HEK293 (cell line): Measurements from ENCODE around the gene HSDL2.
A peak's percentile ranks its signal among the peaks of the same experiment; 100 is the strongest.

Experiments used
- CTCF ChIA-PET: fragments of 350-600 bp; formaldehyde crosslinking; extraction: SDS; loops from one replicate; lab custom pipeline; 2021; ENCODE audit warnings: antibody characterized with exemption; lab: Yijun Ruan, JAX
- POLR2A ChIA-PET: fragments of 300-600 bp; formaldehyde crosslinking; extraction: SDS; loops from one replicate; lab custom pipeline; 2020; ENCODE audit warnings: antibody characterized with exemption, inconsistent platforms; lab: Yijun Ruan, JAX
- H3K27ac ChIP-seq: fragments of 200-500 bp; sonication (Bioruptor generic); 2 replicates; pipeline ENCODE4 v1.5.1; 2014; ENCODE audit warnings: low read depth, low read length, control low read depth, inconsistent platforms; ENCODE audit errors: extremely low read depth
- H3K36me3 ChIP-seq, 2 experiments: fragments of 200-500 bp in 1 of 2; sonication (Bioruptor generic) in 1 of 2; 1 replicate in 1 of 2; 2 replicates in 1 of 2; pipeline ENCODE4 v1.5.1; 2014 to 2017; ENCODE audit warnings: inconsistent platforms in 2 of 2, low read length in 2 of 2; ENCODE audit not compliant: control insufficient read depth in 2 of 2, insufficient read depth in 1 of 2
- H3K4me1 ChIP-seq: fragments of 200-500 bp; sonication (Bioruptor generic); 2 replicates; pipeline ENCODE4 v1.5.1; 2014; ENCODE audit warnings: mild to moderate bottlenecking, low read length, inconsistent platforms; ENCODE audit not compliant: control insufficient read depth, insufficient read depth
- H3K4me3 ChIP-seq: 2 replicates; pipeline ENCODE4 v1.5.1; 2011; ENCODE audit warnings: low read depth, mild to moderate bottlenecking, control low read depth, low read length, moderate library complexity
- H3K9me3 ChIP-seq: fragments of 200-500 bp; sonication (Bioruptor generic); 2 replicates; pipeline ENCODE4 v1.5.1; 2014; ENCODE audit warnings: low read depth, low read length, inconsistent platforms; ENCODE audit not compliant: control insufficient read depth, insufficient read depth
- BCL11B ChIP-seq: fragments of 450-650 bp; formaldehyde crosslinking; IDR thresholded peaks from 2 replicates; pipeline ENCODE4 v1.5.1; 2016; ENCODE audit warnings: low read depth, missing biosample characterization, missing genetic modification characterization
- HOXD13 ChIP-seq: sonication (generic); formaldehyde crosslinking; IDR thresholded peaks from 2 replicates; pipeline ENCODE4 v1.8.0; 2022; ENCODE audit warnings: missing genetic modification reagents, borderline replicate concordance
- PRDM1 ChIP-seq: fragments of 450-650 bp; formaldehyde crosslinking; IDR thresholded peaks from 2 replicates; pipeline ENCODE4; 2016; ENCODE audit warnings: missing biosample characterization, missing genetic modification characterization
- SP7 ChIP-seq: fragments of 450-650 bp; formaldehyde crosslinking; IDR thresholded peaks from 2 replicates; pipeline ENCODE4 v1.5.1; 2016; ENCODE audit warnings: missing biosample characterization, missing genetic modification characterization
- TCF7L2 ChIP-seq: IDR thresholded peaks from 2 replicates; pipeline ENCODE4 v1.6.1; 2011; ENCODE audit warnings: low read depth, mild to moderate bottlenecking, inconsistent platforms, low read length, moderate library complexity, borderline replicate concordance
- ZFHX2 ChIP-seq: fragments of 450-650 bp; formaldehyde crosslinking; conservative IDR thresholded peaks from 2 replicates; pipeline ENCODE4 v1.5.1; 2016; ENCODE audit warnings: missing biosample characterization, missing genetic modification characterization
- ZNF16 ChIP-seq: fragments of 450-650 bp; formaldehyde crosslinking; IDR thresholded peaks from 2 replicates; pipeline ENCODE4 v1.5.1; 2016; ENCODE audit warnings: low read depth, missing biosample characterization, missing genetic modification characterization
- ZNF311 ChIP-seq: fragments of 450-650 bp; formaldehyde crosslinking; IDR thresholded peaks from 2 replicates; pipeline ENCODE4 v1.5.1; 2017; ENCODE audit warnings: missing biosample characterization, missing genetic modification characterization, borderline replicate concordance
- ZNF335 ChIP-seq: fragments of 450-650 bp; formaldehyde crosslinking; conservative IDR thresholded peaks from 2 replicates; pipeline ENCODE4 v1.5.1; 2016; ENCODE audit warnings: missing biosample characterization, missing genetic modification characterization
- ZNF37A ChIP-seq: fragments of 450-650 bp; IDR thresholded peaks from 2 replicates; pipeline ENCODE4 v1.5.1; 2018; ENCODE audit warnings: missing biosample characterization, missing genetic modification characterization
- ZNF488 ChIP-seq: fragments of 450-650 bp; formaldehyde crosslinking; IDR thresholded peaks from 2 replicates; pipeline ENCODE4 v1.5.1; 2016; ENCODE audit warnings: missing biosample characterization, missing genetic modification characterization
- ZNF518A ChIP-seq: fragments of 450-650 bp; formaldehyde crosslinking; conservative IDR thresholded peaks from 2 replicates; pipeline ENCODE4 v1.5.1; 2016; ENCODE audit warnings: low read depth, missing biosample characterization, missing genetic modification characterization
- ZNF571 ChIP-seq: fragments of 450-650 bp; formaldehyde crosslinking; IDR thresholded peaks from 2 replicates; pipeline ENCODE4 v1.5.0; 2017; ENCODE audit warnings: missing biosample characterization, missing genetic modification characterization
- ZNF610 ChIP-seq: fragments of 450-650 bp; formaldehyde crosslinking; IDR thresholded peaks from 2 replicates; pipeline ENCODE4 v1.5.1; 2016; ENCODE audit warnings: missing biosample characterization, missing genetic modification characterization, borderline replicate concordance
- ZNF629 ChIP-seq: fragments of 450-650 bp; formaldehyde crosslinking; IDR thresholded peaks from 2 replicates; pipeline ENCODE4 v1.5.1; 2017; ENCODE audit warnings: missing biosample characterization, missing genetic modification characterization
- ZNF830 ChIP-seq: fragments of 450-650 bp; IDR thresholded peaks from 2 replicates; pipeline ENCODE4 v1.5.0; 2018; ENCODE audit warnings: missing biosample characterization, missing genetic modification characterization, low read depth, mild to moderate bottlenecking, moderate library complexity
- TF ChIP-seq, protein P1 (sequence below): fragments of 450-650 bp; formaldehyde crosslinking; IDR thresholded peaks from 2 replicates; pipeline ENCODE4 v1.5.1; 2016; ENCODE audit warnings: missing biosample characterization, missing genetic modification characterization
- TF ChIP-seq, protein P2 (sequence below): IDR thresholded peaks from 2 replicates; pipeline ENCODE4 v1.6.1; 2011; ENCODE audit warnings: mild to moderate bottlenecking, low read depth, low read length, borderline replicate concordance

Gene HSDL2

GRCh38 chr9:112338561-112338960, 41.3 kb upstream of the HSDL2 start:
- TF ChIP-seq ZNF571 (no peak), ZFHX2 (peak; percentile 17; the same call in 1 of the 2 replicates)
- TF ChIP-seq, all 188 proteins: peak for 1
- POLR2A ChIA-PET: no interaction called here
- Histone ChIP-seq H3K4me3 (no peak overlapping the region), H3K27ac (no peak overlapping the region), H3K4me1 (no peaks in the 10 kb centered on the region), H3K36me3 (no peaks in the 10 kb centered on the region), H3K9me3 (no peaks in the 10 kb centered on the region)
- CTCF ChIA-PET: no interaction called here

- no peak overlapping the region for H3K27ac ChIP-seq
- H3K4me1 ChIP-seq: no peaks in the 10 kb centered on the region
- no peak for TF ChIP-seq ZNF311 (tag by site-specific recombination)
- TF ChIP-seq ZNF629 (tag by site-specific recombination): no peak
- TF ChIP-seq, protein P1, sequence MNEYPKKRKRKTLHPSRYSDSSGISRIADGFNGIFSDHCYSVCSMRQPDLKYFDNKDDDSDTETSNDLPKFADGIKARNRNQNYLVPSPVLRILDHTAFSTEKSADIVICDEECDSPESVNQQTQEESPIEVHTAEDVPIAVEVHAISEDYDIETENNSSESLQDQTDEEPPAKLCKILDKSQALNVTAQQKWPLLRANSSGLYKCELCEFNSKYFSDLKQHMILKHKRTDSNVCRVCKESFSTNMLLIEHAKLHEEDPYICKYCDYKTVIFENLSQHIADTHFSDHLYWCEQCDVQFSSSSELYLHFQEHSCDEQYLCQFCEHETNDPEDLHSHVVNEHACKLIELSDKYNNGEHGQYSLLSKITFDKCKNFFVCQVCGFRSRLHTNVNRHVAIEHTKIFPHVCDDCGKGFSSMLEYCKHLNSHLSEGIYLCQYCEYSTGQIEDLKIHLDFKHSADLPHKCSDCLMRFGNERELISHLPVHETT (tag by site-specific recombination): no peak
- no peak for TF ChIP-seq ZNF610 (tag by site-specific recombination)
- TF ChIP-seq ZNF830 (tag by site-specific recombination): no peak
- TF ChIP-seq PRDM1: no peak
- no peak for TF ChIP-seq ZNF488
- no peak for TF ChIP-seq BCL11B (tag by site-specific recombination)
- H3K36me3 ChIP-seq: no peaks in the 10 kb centered on the region
- ChIA-PET CTCF (interaction anchor here (0.7 to 1.3 kb wide), 2 partner anchors 21 to 752 kb away, joined by 3 to 5 read pairs; no protein-coding TSS in a partner anchor), POLR2A (no interaction called here)
- no peaks in the 10 kb centered on the region for H3K9me3 ChIP-seq
- no peak overlapping the region for H3K4me3 ChIP-seq
These were observed 40.0 kb upstream of the HSDL2 start for GRCh38 chr9:112339886-112340285.

DNA sequence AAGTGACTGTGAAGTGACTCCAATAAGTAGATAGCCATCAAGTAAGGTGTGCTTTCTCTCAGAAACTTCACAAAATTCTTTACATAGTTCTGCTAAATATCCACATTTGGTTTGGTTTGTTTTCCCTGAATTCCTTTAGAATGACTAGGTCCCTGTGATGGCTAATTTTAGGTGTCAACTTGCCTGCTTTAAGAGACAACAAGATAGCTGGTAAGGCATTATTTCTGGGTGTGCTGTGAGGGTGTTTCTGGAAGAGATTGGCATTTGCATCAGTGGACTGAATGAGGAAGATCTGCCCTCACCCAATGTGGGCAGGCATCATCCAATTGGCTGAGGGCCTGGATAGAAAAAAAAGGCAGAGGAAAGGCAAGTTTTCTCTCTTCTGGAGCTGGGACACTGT, 38.2 kb upstream of the HSDL2 start:
- no peaks in the 10 kb centered on the region for H3K9me3 ChIP-seq
- no peaks in the 10 kb centered on the region for H3K36me3 ChIP-seq
- ChIA-PET CTCF (interaction anchor here (0.8 to 1.3 kb wide), 3 partner anchors 19 to 255 kb away, joined by 3 to 6 read pairs (median 4); no protein-coding TSS in a partner anchor), POLR2A (interaction anchor here (1.0 kb wide), 1 partner anchor 8 kb away, joined by 3 read pairs; the partner anchor contains the start of gene PTBP3)
- TF ChIP-seq, protein P2, sequence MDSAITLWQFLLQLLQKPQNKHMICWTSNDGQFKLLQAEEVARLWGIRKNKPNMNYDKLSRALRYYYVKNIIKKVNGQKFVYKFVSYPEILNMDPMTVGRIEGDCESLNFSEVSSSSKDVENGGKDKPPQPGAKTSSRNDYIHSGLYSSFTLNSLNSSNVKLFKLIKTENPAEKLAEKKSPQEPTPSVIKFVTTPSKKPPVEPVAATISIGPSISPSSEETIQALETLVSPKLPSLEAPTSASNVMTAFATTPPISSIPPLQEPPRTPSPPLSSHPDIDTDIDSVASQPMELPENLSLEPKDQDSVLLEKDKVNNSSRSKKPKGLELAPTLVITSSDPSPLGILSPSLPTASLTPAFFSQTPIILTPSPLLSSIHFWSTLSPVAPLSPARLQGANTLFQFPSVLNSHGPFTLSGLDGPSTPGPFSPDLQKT: no peak
- no peak for TF ChIP-seq HOXD13 (CRISPR knock-in tag)
- TF ChIP-seq PRDM1: peak; percentile 33; the same call in 1 of the 2 replicates
- H3K4me3 ChIP-seq: no peak overlapping the region
- no peaks in the 10 kb centered on the region for H3K4me1 ChIP-seq
- H3K27ac ChIP-seq: no peak overlapping the region

GRCh38 chr9:112348257-112349007, 31.5 kb upstream of the HSDL2 start:
- ChIA-PET CTCF (interaction anchor here (0.6 to 1.2 kb wide), 3 partner anchors 13 to 252 kb away, joined by 3 read pairs; no protein-coding TSS in a partner anchor), POLR2A (interaction anchor here (0.8 to 2.2 kb wide), 2 partner anchors 15 to 31 kb away, joined by 3 to 8 read pairs; partner anchors contain the start of genes HSDL2 and PTBP3)
- Histone ChIP-seq H3K36me3 (no peaks in the 10 kb centered on the region), H3K27ac (0 out of 2 replicates have a peak overlapping the region, but pooled peaks have one; percentile 37), H3K4me1 (no peaks in the 10 kb centered on the region), H3K4me3 (peak overlapping the region; percentile 41), H3K9me3 (no peaks in the 10 kb centered on the region)
- TF ChIP-seq SP7 (tag by site-specific recombination) (peak; percentile 52; the same call in 1 of the 2 replicates), TCF7L2 (no peak), ZNF335 (tag by site-specific recombination) (peak; percentile 84), ZNF37A (tag by site-specific recombination) (no peak), ZNF518A (tag by site-specific recombination) (peak; percentile 33), ZNF16 (tag by site-specific recombination) (no peak)
